ENCODE measurements around the gene ZBED6. TPM values are rescaled to one million over a fixed set of nuclear protein-coding genes. Genes with fewer than 3 reads are reported as not detected.

ZBED6 gene
- total and polyA plus RNA-seq, 4 donors = 2.4 to 14.1 (median 3.9) TPM

DNA sequence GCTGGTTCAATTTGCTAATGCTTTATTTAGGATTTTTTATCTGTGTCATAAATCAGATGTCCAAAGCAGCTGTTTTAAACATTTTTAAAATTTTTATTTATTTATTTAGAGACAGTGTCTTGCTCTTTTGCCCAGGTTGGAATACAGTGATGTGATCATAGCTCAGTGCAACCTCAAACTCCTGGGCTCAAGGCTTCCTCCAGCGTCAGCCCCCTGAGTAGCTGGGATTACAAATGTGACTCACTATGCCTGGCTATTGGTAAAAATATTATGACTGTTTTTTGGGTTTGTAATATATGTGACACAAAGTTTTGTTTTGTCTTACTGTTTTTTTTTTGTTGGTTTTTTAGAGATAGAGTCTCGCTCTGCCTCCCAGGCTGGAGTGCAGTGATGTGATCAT is 11.8 kb downstream of the ZBED6 start:
- no peak for DNase-seq (ENCODE audit: low spot score)
- H3K9me3 ChIP-seq (ENCODE audit: control insufficient read depth in 4 of 4, low read length in 3 of 4) = no peaks in the 10 kb centered on the region
- H3K27me3 ChIP-seq (ENCODE audit: control insufficient read depth in 4 of 4, insufficient read depth in 4 of 4, low read length in 3 of 4) = no peaks in the 10 kb centered on the region
- no peak overlapping the region for H3K9ac ChIP-seq (ENCODE audit: low read depth in 1 of 2, low read length in 2 of 2)
- WGBS = 91% methylated on average over 2 of the region's 2 CpGs
- peaks cover 0 to 5% (median 4%) of the 10 kb centered on the region in 4 donors for H3K4me1 ChIP-seq (ENCODE audit: control insufficient read depth in 4 of 4, insufficient read depth in 4 of 4, low read length in 3 of 4)
- no peak for TF ChIP-seq JUND (IDR thresholded peaks at IDR 0.05)
- no peak for TF ChIP-seq MAX (IDR thresholded peaks at IDR 0.05)
- no peak for TF ChIP-seq RXRA (IDR thresholded peaks at IDR 0.05)
- TF ChIP-seq HNF4A (conservative IDR thresholded peaks at IDR 0.05) = no peak
- no peak for TF ChIP-seq NR2F2 (IDR thresholded peaks at IDR 0.05)
- no peak overlapping the region for H3K27ac ChIP-seq (ENCODE audit: low read depth in 1 of 2, low read length in 2 of 2)
- H3K4me3 ChIP-seq (ENCODE audit: low read depth in 1 of 3, low read length in 3 of 3) = no peak overlapping the region
- H3K36me3 ChIP-seq (ENCODE audit: control insufficient read depth in 4 of 4, insufficient read depth in 3 of 4, low read depth in 1 of 4, low read length in 3 of 4) = peaks cover 11 to 13% (median 12%) of the 10 kb centered on the region in 4 donors

DNA sequence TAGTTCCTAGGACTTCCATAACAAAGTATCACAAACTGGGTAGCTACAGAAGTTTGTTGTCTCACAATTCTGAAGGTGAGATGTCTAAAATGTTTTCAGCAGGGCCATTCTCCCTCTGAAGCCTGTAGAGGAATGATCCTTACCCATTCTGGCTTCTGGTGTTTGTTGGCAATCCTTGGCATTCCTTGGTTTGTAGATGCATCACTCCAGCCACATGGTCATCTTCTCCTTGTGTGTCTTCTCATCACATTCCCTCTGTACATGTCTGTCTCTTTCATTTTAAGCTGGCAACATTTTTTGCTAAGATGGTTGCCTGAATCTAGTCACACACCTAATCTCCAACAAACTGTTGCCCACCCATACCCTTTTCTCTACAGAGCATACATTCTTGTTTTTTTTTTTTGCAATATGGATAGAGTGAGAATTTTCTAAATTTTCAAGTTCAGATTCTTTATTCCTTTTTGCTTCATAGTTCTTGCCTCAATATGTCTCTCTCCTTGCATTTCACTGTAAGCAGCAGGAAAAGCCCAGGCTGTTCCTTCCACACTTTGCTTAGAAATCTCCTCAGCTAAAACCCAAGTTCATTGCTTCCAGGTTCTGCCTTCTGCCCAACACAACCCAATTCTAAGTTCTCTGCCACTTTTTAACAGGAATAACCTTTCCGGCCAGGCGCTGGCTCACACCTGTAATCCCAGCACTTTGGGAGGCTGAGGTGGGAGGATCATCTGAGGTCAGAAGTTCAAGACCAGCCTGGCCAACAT is 18.3 kb downstream of the ZBED6 start:
- Histone ChIP-seq H3K9ac (ENCODE audit: low read depth in 1 of 2, low read length in 2 of 2) (no peak overlapping the region), H3K36me3 (ENCODE audit: control insufficient read depth in 4 of 4, insufficient read depth in 3 of 4, low read depth in 1 of 4, low read length in 3 of 4) (peaks cover 11 to 24% (median 20%) of the 10 kb centered on the region in 4 donors), H3K27ac (ENCODE audit: low read depth in 1 of 2, low read length in 2 of 2) (no peak overlapping the region), H3K4me3 (ENCODE audit: low read depth in 1 of 3, low read length in 3 of 3) (no peak overlapping the region), H3K9me3 (ENCODE audit: control insufficient read depth in 4 of 4, low read length in 3 of 4) (no peaks in the 10 kb centered on the region), H3K4me1 (ENCODE audit: control insufficient read depth in 4 of 4, insufficient read depth in 4 of 4, low read length in 3 of 4) (peaks cover 0 to 5% (median 4%) of the 10 kb centered on the region in 4 donors), H3K27me3 (ENCODE audit: control insufficient read depth in 4 of 4, insufficient read depth in 4 of 4, low read length in 3 of 4) (no peaks in the 10 kb centered on the region)
- TF ChIP-seq, protein P1, sequence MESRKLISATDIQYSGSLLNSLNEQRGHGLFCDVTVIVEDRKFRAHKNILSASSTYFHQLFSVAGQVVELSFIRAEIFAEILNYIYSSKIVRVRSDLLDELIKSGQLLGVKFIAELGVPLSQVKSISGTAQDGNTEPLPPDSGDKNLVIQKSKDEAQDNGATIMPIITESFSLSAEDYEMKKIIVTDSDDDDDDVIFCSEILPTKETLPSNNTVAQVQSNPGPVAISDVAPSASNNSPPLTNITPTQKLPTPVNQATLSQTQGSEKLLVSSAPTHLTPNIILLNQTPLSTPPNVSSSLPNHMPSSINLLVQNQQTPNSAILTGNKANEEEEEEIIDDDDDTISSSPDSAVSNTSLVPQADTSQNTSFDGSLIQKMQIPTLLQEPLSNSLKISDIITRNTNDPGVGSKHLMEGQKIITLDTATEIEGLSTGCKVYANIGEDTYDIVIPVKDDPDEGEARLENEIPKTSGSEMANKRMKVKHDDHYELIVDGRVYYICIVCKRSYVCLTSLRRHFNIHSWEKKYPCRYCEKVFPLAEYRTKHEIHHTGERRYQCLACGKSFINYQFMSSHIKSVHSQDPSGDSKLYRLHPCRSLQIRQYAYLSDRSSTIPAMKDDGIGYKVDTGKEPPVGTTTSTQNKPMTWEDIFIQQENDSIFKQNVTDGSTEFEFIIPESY (IDR thresholded peaks at IDR 0.05) = no peak
- TF ChIP-seq GABPA (IDR thresholded peaks at IDR 0.05 in 1 of 2, conservative IDR thresholded peaks at IDR 0.05 in 1 of 2) (no peak), HNF4A (conservative IDR thresholded peaks at IDR 0.05) (no peak), RXRA (IDR thresholded peaks at IDR 0.05) (no peak), FOXA1 (IDR thresholded peaks at IDR 0.05) (no peak), JUND (IDR thresholded peaks at IDR 0.05) (no peak), MAX (IDR thresholded peaks at IDR 0.05) (no peak), NR2F2 (IDR thresholded peaks at IDR 0.05) (no peak), EGR1 (IDR thresholded peaks at IDR 0.05; ENCODE audit: low read depth in 2 of 2) (no peak), RAD21 (IDR thresholded peaks at IDR 0.05) (no peak), SP1 (IDR thresholded peaks at IDR 0.05) (no peak), FOXA2 (IDR thresholded peaks at IDR 0.05) (no peak), YY1 (IDR thresholded peaks at IDR 0.05) (no peak), TAF1 (conservative IDR thresholded peaks at IDR 0.05) (no peak), HNF4G (IDR thresholded peaks at IDR 0.05) (no peak)
- TF ChIP-seq, protein P2, sequence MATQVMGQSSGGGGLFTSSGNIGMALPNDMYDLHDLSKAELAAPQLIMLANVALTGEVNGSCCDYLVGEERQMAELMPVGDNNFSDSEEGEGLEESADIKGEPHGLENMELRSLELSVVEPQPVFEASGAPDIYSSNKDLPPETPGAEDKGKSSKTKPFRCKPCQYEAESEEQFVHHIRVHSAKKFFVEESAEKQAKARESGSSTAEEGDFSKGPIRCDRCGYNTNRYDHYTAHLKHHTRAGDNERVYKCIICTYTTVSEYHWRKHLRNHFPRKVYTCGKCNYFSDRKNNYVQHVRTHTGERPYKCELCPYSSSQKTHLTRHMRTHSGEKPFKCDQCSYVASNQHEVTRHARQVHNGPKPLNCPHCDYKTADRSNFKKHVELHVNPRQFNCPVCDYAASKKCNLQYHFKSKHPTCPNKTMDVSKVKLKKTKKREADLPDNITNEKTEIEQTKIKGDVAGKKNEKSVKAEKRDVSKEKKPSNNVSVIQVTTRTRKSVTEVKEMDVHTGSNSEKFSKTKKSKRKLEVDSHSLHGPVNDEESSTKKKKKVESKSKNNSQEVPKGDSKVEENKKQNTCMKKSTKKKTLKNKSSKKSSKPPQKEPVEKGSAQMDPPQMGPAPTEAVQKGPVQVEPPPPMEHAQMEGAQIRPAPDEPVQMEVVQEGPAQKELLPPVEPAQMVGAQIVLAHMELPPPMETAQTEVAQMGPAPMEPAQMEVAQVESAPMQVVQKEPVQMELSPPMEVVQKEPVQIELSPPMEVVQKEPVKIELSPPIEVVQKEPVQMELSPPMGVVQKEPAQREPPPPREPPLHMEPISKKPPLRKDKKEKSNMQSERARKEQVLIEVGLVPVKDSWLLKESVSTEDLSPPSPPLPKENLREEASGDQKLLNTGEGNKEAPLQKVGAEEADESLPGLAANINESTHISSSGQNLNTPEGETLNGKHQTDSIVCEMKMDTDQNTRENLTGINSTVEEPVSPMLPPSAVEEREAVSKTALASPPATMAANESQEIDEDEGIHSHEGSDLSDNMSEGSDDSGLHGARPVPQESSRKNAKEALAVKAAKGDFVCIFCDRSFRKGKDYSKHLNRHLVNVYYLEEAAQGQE (IDR thresholded peaks at IDR 0.05) = no peak
- TF ChIP-seq, protein P3, sequence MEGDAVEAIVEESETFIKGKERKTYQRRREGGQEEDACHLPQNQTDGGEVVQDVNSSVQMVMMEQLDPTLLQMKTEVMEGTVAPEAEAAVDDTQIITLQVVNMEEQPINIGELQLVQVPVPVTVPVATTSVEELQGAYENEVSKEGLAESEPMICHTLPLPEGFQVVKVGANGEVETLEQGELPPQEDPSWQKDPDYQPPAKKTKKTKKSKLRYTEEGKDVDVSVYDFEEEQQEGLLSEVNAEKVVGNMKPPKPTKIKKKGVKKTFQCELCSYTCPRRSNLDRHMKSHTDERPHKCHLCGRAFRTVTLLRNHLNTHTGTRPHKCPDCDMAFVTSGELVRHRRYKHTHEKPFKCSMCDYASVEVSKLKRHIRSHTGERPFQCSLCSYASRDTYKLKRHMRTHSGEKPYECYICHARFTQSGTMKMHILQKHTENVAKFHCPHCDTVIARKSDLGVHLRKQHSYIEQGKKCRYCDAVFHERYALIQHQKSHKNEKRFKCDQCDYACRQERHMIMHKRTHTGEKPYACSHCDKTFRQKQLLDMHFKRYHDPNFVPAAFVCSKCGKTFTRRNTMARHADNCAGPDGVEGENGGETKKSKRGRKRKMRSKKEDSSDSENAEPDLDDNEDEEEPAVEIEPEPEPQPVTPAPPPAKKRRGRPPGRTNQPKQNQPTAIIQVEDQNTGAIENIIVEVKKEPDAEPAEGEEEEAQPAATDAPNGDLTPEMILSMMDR (IDR thresholded peaks at IDR 0.05; ENCODE audit: low read depth, low read length, missing input control) = no peak
- TF ChIP-seq, protein P4, sequence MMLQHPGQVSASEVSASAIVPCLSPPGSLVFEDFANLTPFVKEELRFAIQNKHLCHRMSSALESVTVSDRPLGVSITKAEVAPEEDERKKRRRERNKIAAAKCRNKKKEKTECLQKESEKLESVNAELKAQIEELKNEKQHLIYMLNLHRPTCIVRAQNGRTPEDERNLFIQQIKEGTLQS (IDR thresholded peaks at IDR 0.05) = no peak
- WGBS = 98% methylated on average over 2 of the region's 2 CpGs
- DNase-seq (ENCODE audit: low spot score) = no peak
